ENCODE results near the gene CDH2.

The CDH2 gene

GRCh38 chr18:28176948-28177827, at the start of gene CDH2:
CDH2 (minus strand) TSS chr18:28177130; CDS start chr18:28177022, 108 bp downstream.
- peak in 55 of 56 donors; percentile 8 to 86 (median 73) for DNase-seq

GRCh38 chr18:28212060-28212459, 35.1 kb upstream of the CDH2 start:
- no peak for DNase-seq

GRCh38 chr18:28208712-28209265, 31.9 kb upstream of the CDH2 start:
- no peak for DNase-seq

GRCh38 chr18:28208268-28208667, 31.3 kb upstream of the CDH2 start:
- DNase-seq: no peak

GRCh38 chr18:28204154-28204553, 27.2 kb upstream of the CDH2 start:
- no peak for DNase-seq

- no peak for DNase-seq
Observed at GRCh38 chr18:28201056-28201455, 24.1 kb upstream of the CDH2 start.

GRCh38 chr18:28198620-28199019, 21.7 kb upstream of the CDH2 start:
- peak in 1 of 56 donors; percentile 5 for DNase-seq

GRCh38 chr18:28193177-28193778, 16.3 kb upstream of the CDH2 start:
- no peak for DNase-seq

- peak in 3 of 56 donors; percentile 3 to 38 (median 6) for DNase-seq
Observed at GRCh38 chr18:28189400-28190239, 12.7 kb upstream of the CDH2 start.

- no peak for DNase-seq
Observed at GRCh38 chr18:28185121-28185520, 8.2 kb upstream of the CDH2 start.

GRCh38 chr18:28183418-28184078, 6.6 kb upstream of the CDH2 start:
- DNase-seq: no peak

GRCh38 chr18:28181616-28182015, 4.7 kb upstream of the CDH2 start:
- no peak for DNase-seq

- DNase-seq: no peak
Observed at GRCh38 chr18:28178720-28179119, 1.8 kb upstream of the CDH2 start.

GRCh38 chr18:28177828-28178635, 1.1 kb upstream of the CDH2 start:
- peak in 51 of 56 donors; percentile 20 to 86 (median 72) for DNase-seq

GRCh38 chr18:28176698-28176947, 307 bp downstream of the CDH2 start:
- peak in 4 of 56 donors; percentile 43 to 68 (median 52) for DNase-seq

- peak in 23 of 56 donors; percentile 9 to 78 (median 45) for DNase-seq
Observed at GRCh38 chr18:28175930-28176697, 816 bp downstream of the CDH2 start.

- DNase-seq: peak in 24 of 56 donors; percentile 4 to 67 (median 37)
Observed at GRCh38 chr18:28175150-28175929, 1.6 kb downstream of the CDH2 start.

- no peak for DNase-seq
Observed at GRCh38 chr18:28174181-28174905, 2.6 kb downstream of the CDH2 start.

Measured in amygdala (tissue), 56 donors.